Measurements from ENCODE around the gene TANGO6.
A peak's percentile ranks its signal among the peaks of the same experiment; 100 is the strongest.
"Not testable (repeated sequence)": the region's sequence is repeated elsewhere in the genome, so short reads cannot be mapped to it uniquely, and the experiment has no call there.

TANGO6 gene

GRCh38 chr16:69116906-69117305 is 273.6 kb downstream of the TANGO6 start:
- no peak for DNase-seq (ENCODE audit: low read depth in 2 of 2)

DNA sequence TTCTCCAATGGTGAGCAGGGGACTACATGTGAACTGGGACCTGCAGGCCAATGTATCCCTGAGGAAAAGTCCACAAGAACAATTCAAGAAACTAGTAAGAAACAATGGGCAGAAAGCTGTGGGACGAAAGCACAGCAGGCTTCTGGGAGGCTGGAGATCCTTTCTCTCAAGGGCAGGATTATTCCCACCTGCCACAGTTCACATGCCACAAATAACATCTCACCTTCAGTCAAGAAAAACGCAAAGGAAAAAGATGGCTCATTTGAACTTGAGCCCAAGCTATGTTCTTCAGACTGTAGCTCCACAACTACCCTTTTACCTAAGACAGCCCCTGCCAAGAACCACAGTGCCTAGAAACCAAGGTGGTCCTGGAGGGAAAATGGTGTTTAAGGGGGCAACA is 275.1 kb downstream of the TANGO6 start:
- no peak for DNase-seq (ENCODE audit: low read depth in 2 of 2)

DNA sequence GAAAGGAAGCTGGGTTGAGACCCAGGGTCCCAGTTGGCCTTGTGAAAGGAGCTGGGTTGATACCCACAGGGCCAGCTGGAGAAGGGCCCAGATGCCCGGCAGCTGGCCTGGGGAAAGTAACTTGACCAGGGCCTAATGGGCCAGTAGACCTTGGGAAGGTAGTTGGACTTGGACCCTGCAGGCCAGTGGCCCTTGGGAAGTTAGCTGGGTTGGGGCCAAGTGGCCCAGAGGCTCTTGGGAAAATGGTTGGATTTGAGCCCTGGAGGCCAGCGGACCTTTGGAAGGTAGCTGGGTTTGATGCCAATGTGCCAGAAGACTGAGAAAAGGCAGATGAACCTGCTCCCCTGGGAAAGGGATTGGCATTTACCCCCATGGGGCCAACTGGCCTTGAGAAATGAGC is 275.7 kb downstream of the TANGO6 start:
- DNase-seq (ENCODE audit: low read depth in 2 of 2): no peak

GRCh38 chr16:69119536-69119935 is 276.2 kb downstream of the TANGO6 start:
- no peak for DNase-seq (ENCODE audit: low read depth in 2 of 2)

DNA sequence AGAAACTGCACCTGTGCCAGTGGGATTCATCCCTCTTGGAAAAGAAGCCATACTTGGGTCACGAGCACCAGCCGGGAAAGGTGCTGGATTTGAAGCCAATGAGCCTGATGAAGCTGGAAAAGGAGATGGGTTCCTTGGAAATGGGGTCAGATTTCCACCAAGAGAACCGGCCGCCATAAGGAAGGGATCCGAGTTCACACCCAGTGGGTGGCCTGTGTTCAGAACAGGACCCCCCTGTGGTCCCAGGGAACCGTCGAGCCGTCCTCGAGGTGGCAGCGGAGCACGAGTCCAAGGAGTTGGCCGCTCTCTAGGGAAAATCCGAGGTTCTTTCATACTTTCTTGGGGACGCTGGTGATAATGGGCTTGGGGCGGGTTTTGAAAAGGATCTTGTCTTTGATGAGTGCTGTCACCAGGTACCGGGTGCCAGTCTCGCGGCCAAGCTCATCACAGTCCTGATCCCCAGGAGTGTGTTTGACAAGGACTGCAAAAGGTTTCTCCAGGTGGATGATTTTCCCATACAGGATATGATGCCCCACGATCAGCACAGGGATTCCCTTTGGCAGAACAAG is 276.8 kb downstream of the TANGO6 start:
- DNase-seq (ENCODE audit: low read depth in 2 of 2): no peak

DNA sequence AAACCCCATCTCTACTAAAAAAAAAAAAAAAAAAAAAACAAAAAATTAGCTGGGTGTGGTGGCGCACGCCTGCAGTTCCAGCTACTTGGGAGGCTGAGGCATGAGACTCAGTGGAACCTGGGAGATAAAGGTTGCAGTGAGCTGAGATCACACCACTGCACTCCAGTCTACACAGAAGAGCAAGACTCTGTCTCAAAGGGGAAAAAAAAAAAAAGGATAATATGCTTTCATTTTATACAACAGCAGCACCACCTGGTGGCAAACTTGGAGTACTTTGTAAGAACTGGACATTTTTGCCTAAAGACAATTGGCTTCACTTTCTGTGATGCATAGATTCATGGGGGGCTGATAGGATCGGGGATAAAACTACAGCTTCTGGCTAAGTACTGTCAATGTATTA is 280.6 kb downstream of the TANGO6 start:
- DNase-seq (ENCODE audit: low read depth in 2 of 2): peak; percentile 53 to 58

- DNase-seq (ENCODE audit: low read depth in 2 of 2): not testable (repeated sequence)
Measured at GRCh38 chr16:69124406-69124805, 281.1 kb downstream of the TANGO6 start.

- DNase-seq (ENCODE audit: low read depth in 2 of 2): not testable (repeated sequence)
Measured at GRCh38 chr16:69124961-69125360, 281.6 kb downstream of the TANGO6 start.

DNA sequence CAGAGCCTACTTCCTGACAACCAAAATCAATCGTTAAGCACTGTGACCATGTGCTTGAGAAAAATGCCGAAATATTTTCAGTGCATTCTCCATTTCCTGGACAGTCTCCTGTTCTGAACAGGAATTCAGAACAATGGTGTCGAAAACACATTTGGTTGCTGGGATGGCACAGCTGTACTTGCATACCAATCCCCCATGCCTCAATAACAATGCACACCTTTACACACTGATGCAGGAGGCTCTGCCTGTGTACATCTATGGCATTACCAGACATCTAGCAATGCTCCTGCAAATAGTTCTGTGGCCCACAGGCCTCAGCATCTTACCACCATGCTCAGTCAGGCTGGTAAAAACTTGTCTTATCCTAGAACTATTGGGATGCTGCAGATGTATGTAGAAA is 282.9 kb downstream of the TANGO6 start:
- no peak for DNase-seq (ENCODE audit: low read depth in 2 of 2)

DNA sequence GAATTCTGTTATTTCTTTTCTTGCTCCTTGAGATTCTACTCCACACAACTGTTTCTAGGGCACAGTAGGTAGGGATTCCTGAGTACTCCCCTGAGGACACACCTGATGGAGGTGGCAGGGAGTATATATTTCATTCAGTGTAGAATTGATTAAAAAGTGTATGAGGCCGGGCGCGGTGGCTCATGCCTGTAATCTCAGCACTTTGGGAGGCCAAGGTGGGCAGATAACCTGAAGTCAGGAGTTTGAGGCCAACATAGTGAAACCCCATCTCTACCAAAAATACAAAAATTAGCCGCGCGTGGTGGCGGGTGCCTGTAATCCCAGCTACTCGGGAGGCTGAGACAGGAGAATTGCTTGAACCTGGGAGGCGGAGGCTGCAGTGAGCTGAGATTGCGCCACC is 283.5 kb downstream of the TANGO6 start:
- DNase-seq (ENCODE audit: low read depth in 2 of 2): not testable (repeated sequence)

- no peak for DNase-seq (ENCODE audit: low read depth in 2 of 2)
Measured at GRCh38 chr16:69127966-69128510, 284.7 kb downstream of the TANGO6 start.

DNA sequence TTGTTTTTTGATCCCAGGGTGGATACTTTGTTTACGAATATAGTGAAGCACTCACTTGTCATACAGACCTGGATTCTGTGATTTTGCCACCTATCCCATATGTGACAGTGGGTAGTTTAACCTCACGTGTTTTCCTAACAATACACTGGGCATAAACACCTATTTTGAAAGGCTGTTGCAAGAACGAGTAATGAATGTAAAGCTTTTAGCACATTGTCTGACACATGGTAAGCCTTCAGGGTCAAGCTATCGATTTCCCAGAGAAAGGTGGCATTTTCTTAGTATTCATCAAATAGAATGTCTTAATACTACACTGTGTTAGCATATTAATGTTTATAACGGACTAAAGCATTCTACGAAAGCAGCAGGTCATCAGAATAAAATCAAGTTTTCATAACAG is 287.1 kb downstream of the TANGO6 start:
- DNase-seq (ENCODE audit: low read depth in 2 of 2): no peak

DNA sequence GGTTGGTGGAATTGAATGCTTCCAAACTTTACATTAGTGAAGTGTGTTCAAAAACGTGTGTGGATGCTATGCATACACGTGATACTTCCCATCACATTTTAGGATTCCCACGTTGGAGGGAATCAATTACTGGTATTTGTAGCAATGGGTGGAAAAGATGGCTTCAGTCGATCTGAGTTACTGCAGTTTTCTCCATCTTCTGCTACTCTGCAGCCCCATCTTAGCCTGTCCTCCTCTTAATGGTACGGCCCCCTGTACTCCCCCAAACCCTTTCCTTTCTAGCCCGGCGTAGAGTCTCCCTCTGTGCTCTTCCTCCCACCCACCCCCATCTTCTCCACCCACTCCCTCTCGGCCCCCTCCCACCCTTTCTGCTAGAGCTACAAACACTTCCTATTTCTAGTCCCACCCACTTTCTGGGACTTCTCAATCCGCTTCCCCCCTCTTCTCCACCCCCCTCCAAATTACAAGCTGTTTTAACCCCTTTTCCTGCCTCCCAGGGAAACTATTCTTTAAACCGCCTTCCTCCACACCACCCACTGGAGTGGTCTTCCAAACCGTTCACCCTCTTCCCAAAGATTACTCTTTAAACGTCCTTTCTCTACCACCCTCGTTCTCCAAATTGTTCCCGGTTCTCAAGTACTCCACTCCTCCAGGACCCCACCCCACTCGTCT is 288.0 kb downstream of the TANGO6 start:
- DNase-seq (ENCODE audit: low read depth in 2 of 2): no peak

DNA sequence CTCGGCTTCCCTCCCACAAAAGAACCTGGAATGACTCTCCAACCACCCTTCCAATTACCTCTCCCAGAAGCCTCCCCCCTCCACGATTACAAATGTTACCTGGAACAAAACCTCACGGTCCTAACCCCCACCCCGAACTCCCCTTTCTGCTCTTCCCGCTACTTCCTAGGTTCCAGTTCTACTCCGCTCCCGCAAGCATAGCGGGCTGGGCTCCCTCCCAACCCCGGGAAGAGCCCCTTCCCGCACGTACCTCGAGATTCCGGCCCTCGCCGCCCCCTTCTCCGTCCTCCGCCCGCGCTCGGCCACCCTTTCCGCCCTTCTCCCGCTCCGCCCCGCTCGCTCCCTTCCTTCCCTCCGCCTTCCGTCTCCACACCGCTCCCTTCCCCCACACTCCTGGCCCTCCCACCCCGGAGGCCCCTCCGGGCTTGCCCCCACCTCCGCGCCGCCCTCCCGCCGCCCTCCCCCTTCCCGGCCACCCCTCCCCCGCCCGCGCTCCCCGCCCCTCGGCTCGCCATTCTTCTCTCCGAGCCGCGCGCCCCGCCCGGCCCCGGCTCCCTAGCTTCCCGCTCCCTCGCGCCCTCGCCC is 288.6 kb downstream of the TANGO6 start:
- DNase-seq (ENCODE audit: low read depth in 2 of 2): peak; percentile 67 to 70

DNA sequence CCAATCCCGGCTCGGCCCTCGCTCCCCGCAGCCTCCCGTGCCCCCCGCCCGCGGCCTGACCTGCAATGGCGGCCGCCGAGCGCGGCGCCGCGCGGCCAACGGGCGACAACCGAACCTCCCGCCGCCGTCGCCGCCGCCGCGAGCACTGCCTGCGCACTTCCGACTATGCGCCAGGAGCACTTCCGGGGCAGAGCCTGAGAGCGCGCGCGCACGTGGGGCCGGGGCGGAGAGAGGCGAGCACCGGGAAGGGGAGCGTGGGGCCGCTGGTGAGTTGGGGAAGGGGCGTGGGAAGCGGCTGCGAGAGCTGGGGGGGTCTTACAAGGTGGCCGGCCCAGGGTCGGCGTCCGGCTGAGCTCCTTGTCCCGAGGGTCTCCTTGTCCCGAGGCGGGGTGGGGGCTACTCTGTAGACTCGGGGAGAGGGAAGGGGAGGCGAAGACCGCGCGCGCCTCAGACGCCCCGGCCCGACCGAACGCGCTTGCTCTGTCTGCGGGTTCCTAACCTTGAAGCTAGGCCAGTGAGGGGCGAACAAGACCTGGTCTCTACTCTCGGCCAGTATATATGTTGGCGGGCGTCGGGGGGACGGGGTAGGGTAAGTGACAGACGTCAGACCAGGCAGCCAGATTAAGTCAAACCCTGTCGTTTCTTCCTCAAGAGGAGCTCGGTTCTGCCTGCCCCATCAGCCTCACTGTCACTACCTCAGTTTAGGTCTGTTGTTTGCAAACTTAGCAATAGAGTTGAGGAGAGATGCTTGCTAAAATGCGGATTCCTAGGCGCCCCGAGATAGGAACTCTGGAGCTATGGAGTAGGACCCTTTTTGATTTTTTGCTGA is 289.3 kb downstream of the TANGO6 start, which contains the start of the genes CHTF8 and UTP4:
Gene CHTF8, minus strand, starts transcription at position 165 of the 829 bp plus-strand sequence. CDS start 11,130 bp downstream, outside the sequence.
Gene UTP4, plus strand, starts transcription at position 226 of the 829 bp plus-strand sequence. CDS start 811 bp downstream, outside the sequence.
- DNase-seq (ENCODE audit: low read depth in 2 of 2): peak; percentile 51 to 55

DNA sequence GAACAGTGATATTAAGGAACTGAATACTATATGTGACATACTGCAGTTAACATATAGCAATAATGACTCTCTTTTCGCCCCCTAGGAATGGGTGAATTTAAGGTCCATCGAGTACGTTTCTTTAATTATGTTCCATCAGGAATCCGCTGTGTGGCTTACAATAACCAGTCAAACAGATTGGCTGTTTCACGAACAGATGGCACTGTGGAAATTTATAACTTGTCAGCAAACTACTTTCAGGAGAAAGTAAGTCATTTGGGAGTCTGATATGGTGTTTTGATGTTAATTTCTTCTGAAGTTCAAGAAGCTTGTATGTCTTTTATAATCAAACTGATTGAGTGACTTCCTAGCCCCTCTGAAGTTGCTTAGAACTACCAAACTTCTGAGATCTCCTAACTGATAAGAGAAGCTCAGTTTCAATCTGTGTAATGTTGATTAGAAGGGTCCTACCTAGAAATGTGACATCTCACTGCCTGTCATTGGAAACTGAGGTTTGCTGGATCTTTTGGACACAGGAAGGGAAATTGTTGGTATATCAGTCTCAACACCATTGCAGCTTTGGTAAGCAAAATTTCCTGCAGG is 290.1 kb downstream of the TANGO6 start:
- no peak for DNase-seq (ENCODE audit: low read depth in 2 of 2)

All from fibroblast of skin of left quadriceps (primary cell).